Activated gamma-delta T cell (primary cell): ENCODE measurements around the gene METAP1.
A peak's percentile ranks its signal among the peaks of the same experiment; 100 is the strongest.
"Not testable (repeated sequence)": the region's sequence is repeated elsewhere in the genome, so short reads cannot be mapped to it uniquely, and the experiment has no call there.

Source experiments
- DNase-seq: peaks from one replicate; lab custom pipeline; 2025; lab: John Stamatoyannopoulos, UW
- total RNA-seq, 2 donors: gene quantifications; one replicate each; lab custom pipeline; 2026; lab: John Stamatoyannopoulos, UW

METAP1 gene
- total RNA-seq: 51.2 to 65.4 reads per million in 2 donors

GRCh38 chr4:98995183-98996055, at the start of gene METAP1:
Gene METAP1 (plus strand): TSS chr4:98995721. CDS start chr4:98995754, 33 bp downstream.
- DNase-seq: peak; percentile 95

- no peak for DNase-seq
These were observed 49.2 kb upstream of the METAP1 start for GRCh38 chr4:98946359-98946758.

DNA sequence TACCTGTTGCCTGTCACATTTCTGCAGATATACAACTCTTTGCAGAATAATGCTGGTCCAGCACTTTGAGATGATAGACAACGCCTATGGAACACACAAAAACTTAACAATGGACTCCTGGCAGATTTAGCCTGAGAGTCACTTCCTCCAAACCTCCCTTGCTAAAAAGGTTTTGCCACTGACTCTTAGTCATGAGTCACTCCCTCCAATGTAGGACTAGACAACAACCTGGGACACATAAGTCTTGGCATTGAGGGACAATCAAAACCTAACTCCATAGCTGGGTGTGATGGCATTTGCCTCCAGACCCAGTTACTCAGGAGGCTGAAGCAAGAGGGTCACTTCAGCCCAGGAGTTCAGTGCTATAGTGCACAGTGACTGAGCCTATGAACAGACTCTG, 44.6 kb upstream of the METAP1 start:
- DNase-seq: no peak

GRCh38 chr4:98951710-98952109, 43.8 kb upstream of the METAP1 start:
- no peak for DNase-seq

DNA sequence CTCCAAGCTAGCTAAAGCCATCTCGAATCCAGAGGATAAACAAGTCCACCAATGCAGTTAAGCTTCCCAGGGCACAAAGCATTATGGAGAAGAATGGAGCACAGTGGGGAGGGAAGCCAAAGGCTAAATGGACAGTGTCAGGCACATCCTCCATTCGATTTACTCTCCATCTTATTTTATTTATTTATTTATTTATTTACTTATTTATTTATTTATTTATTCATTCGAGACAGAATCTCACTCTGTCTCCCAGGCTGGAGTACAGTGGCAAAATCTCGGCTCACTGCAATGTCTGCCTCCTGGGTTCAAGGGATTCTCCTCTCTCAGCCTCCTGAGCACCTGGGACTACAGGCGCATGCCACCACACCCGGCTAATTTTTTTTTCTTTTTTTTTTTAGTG, 40.3 kb upstream of the METAP1 start:
- no peak for DNase-seq

DNA sequence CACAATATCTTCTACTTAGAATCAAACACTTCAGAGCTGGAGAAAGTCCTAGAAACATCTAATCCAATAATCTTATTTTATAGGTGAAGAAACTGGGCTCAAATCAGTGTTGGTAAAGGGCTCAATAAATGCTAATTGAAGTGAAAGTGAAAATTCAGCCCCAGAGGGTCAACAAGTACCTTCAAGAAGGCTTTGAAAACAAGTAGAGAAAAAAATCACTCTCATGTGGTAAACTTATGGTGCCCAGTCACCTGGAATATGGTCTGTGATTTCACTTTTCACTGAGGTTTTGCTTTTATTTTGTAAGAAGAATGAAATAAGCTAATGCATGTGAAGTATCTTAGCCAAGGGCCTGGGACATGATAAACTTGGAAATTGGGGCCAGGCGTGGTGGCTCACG, 37.5 kb upstream of the METAP1 start:
- DNase-seq: no peak

GRCh38 chr4:98959411-98959810, 36.1 kb upstream of the METAP1 start:
- DNase-seq: no peak

GRCh38 chr4:98961770-98962169, 33.8 kb upstream of the METAP1 start:
- no peak for DNase-seq

DNA sequence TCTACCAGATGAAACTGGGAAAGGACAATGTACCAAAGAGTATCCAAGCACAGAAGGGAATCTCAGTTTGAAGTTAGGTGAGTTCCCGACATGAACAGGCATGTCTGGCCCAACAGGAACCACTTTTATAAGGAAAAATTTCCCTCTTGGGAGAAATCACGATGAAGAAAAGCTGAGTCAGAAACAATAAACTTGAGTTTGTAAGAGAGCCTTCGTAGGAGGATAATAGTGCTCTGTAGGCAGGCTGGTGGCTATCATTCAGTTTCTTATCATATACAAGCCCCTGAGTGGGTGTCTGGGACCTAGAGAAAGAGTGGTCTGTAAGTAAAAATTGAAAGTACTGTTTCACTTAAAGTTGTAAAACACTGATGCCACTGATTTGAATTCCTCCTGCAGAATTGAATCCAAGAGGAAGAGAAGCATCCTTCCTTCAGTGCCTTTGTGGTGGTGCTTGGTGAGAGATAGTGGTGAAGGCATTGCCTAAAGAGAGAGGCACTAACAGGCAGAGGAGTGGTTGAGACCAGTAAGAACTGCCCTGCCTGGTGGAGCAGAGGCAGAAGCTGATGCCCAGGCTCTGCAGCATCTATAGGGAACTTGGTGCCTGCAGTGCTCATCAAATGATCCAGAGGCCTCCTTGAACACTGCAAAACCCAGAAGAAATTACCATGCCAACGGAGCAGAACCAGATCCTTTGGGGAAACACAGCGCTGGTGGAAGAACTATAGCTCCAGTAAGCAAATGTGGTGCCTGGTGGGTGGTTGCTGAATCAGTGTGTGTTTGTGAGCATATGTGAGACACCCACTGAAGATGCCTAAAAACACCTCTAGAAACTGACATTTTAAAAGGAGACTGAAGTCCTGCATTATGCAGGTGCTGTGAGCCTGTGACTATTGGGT, 31.7 kb upstream of the METAP1 start:
- DNase-seq: no peak

DNA sequence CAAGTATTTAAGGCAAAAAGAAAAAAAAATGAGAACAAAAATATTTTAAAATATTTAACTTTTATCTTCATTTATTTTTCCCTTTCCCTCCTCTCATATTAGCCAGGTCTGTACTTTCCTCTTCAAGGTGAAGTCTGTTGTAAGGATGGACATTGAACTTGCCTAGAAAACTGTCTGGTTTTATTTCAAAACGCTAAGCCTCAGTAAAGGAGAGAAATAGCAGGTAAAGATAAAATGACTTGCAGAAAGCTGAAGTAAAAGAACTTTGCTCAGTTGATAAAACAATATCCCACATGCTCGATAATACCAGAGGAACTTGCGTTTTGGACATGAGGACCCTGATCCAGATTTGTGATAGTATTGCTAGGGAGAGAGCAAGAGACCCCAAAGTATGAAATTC, 28.6 kb upstream of the METAP1 start:
- DNase-seq: no peak

- no peak for DNase-seq
These were observed 27.7 kb upstream of the METAP1 start for GRCh38 chr4:98967786-98968329.

DNA sequence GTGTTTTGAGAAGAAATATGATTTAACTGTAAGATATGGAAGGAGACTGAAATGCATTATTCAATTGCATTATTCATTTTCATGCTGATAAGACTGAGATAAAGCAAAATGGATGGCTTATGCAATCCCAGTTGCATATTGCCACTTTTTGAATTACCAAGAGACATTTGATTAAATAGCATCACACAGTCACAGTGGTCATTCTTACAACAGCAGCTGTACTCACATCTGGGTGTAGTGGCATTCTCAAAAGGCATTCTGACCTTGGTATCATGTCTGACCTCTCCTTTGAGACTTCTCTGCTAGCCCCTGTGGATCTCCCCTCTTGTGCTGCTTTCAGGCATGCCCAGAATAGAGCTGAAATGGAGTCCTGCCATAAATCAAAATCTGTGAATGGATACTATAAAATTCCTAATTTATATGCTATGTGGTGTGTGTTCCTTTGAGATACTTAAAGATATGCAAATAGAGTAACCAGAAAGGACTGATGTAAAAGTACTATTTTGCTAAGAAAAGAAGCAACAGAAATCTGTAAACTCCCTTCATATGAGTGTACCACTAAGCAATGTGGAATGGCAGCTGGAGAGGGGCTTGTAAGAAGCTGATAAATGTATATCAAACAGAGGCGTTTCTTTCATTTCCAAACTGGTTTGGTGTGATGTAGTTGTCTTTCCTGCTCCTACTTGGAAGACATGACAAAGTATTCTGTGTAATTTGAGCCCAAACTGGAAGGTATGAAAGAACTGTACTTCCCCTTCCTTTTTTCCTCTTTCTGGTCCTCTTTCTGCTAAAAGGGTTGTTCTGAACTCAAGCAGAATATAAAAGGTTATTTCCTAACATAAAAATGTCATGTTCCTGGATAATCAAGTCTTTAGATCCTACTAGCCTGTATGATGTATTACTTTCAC, 25.4 kb upstream of the METAP1 start:
- DNase-seq: no peak

- no peak for DNase-seq
These were observed 18.8 kb upstream of the METAP1 start for GRCh38 chr4:98976716-98977115.

- no peak for DNase-seq
These were observed 18.0 kb upstream of the METAP1 start for GRCh38 chr4:98977557-98977956.

- DNase-seq: no peak
These were observed 7.8 kb upstream of the METAP1 start for GRCh38 chr4:98987720-98988119.

GRCh38 chr4:98992835-98993234, 2.7 kb upstream of the METAP1 start:
- not testable (repeated sequence) for DNase-seq

- peak; percentile 8 for DNase-seq
These were observed 2.0 kb upstream of the METAP1 start for GRCh38 chr4:98993419-98994071.

DNA sequence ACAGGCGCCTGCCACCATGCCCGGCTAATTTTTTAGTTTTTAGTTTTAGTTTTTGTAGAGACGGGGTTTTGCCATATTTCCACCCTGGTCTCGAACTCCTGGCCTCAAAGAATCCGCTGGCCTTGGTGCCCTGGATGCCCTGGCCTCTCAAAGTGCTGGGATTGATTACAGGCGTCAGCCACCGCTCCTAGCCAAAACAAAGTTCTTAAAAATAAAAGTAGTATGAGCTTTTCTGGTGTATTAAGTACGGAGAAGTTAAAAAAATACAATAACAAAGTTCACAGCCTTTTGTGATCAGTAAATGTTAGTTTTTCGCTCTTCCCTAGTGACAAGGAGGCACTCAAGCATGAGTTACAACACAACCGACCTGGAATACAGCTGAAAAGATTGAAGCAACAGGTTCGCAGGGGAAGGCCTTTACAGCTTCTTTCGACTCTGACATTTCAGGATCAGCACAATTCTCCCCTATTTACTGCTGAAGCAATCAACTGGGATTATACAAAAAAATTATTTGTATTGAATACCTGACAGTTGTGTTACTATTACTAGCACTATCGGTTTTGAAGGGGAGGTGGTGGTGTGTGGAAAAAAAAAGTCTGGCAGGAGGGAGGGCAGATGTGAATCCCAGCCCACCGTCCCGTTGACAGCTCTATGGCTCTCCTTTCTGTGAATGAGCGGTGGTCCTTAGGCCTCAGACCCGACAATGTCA, 893 bp upstream of the METAP1 start:
- no peak for DNase-seq

GRCh38 chr4:98996056-98996764, 689 bp downstream of the METAP1 start:
- no peak for DNase-seq

GRCh38 chr4:98996765-98997068, 1.2 kb downstream of the METAP1 start:
- DNase-seq: no peak
